Astrocyte (in vitro differentiated cells and primary cell): ENCODE results near the gene HPGD.

ENCODE experiments used
- CTCF ChIP-seq: IDR thresholded peaks from 2 replicates; pipeline ENCODE4 v1.5.1; 2011; ENCODE audit warnings: low read depth, mild to moderate bottlenecking, inconsistent platforms, low read length, moderate library complexity; ENCODE audit not compliant: insufficient read depth
- EZH2 ChIP-seq: IDR thresholded peaks from 2 replicates; pipeline ENCODE4 v1.6.1; 2012; ENCODE audit warnings: mild to moderate bottlenecking, low read length, inconsistent platforms; ENCODE audit not compliant: insufficient read depth

- TF ChIP-seq EZH2: no peak
- TF ChIP-seq CTCF: no peak
Measured at GRCh38 chr4:174553828-174554227, 31.5 kb upstream of the HPGD start.
